Fibroblast of peridontal ligament (primary cell): Measurements from ENCODE around the gene CTU1.

Experiments used
- DNase-seq: peaks from one replicate; pipeline ENCODE4 v3.0.0-alpha.2; 2010; ENCODE audit errors: extremely low read depth

Gene CTU1

GRCh38 chr19:51131780-51132680, 23.8 kb upstream of the CTU1 start:
- peak; percentile 1 for DNase-seq

- no peak for DNase-seq
These were observed 21.5 kb upstream of the CTU1 start for GRCh38 chr19:51129716-51130115.

DNA sequence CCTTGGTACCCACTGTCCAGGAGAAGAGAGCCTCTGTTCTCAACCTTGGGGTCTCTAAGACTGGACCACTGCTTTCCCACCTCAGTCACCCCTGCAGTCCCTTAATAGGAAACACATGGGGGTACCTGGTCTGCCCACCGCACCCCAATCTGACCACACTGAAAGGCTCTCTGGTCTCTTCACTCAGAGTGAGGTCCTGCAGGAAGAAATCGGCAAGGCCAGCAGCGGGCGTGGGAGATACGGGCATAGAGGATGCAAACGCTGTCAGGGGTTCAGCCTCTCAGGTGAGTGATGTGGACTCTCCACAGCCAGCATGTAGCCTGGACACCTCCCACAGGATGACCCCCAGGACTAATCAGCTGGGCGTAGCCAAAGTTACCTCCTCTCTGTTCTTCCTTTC, 20.0 kb upstream of the CTU1 start:
- DNase-seq: no peak

GRCh38 chr19:51127755-51128154, 19.5 kb upstream of the CTU1 start:
- no peak for DNase-seq

GRCh38 chr19:51127032-51127431, 18.8 kb upstream of the CTU1 start:
- no peak for DNase-seq

DNA sequence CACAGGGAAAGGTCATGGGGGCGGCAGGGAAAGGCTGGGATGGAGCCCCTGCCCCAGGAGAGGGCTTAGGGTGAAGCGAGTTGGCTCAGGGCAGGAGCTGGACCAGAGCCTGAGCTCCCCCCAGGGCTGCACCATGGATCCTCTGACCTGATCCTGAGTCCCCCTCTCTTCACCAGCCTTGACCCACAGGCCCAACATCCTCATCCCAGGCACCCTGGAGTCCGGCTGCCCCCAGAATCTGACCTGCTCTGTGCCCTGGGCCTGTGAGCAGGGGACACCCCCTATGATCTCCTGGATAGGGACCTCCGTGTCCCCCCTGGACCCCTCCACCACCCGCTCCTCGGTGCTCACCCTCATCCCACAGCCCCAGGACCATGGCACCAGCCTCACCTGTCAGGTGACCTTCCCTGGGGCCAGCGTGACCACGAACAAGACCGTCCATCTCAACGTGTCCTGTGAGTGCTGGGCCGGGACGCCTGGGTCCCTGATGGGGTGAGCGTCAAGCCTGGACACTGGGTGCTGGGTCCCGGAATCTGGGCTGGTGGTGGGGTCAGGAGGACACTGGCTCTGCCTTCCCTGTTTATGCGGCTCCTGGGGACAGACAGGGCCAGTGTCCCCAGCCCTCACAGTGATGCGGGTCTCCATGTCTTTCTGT, 17.3 kb upstream of the CTU1 start:
- no peak for DNase-seq

GRCh38 chr19:51124729-51125128, 16.5 kb upstream of the CTU1 start, which contains the start of gene SIGLEC9:
TSS of gene SIGLEC9 (plus strand) at chr19:51124906. CDS start at chr19:51124975, 69 bp downstream.
- no peak for DNase-seq

DNA sequence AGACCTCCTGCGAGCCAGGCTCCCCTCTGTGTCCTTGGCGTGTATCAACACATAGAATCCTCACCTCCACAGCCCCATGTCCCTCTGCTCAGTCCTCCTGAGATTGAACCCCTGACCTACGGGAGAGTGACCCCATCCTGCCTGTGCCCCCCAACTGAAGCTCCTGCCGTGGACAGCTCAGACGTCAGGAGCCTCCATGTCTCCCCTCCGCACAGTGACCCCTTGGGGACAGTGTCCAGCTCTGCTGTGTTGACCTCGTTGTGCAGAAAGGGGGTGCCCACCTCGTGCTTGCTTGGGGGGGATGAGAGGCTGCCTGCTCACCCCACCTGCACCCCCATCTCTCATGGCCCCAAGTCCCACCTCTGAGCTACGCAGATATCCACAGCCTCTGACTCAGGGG, 16.0 kb upstream of the CTU1 start:
- no peak for DNase-seq

DNA sequence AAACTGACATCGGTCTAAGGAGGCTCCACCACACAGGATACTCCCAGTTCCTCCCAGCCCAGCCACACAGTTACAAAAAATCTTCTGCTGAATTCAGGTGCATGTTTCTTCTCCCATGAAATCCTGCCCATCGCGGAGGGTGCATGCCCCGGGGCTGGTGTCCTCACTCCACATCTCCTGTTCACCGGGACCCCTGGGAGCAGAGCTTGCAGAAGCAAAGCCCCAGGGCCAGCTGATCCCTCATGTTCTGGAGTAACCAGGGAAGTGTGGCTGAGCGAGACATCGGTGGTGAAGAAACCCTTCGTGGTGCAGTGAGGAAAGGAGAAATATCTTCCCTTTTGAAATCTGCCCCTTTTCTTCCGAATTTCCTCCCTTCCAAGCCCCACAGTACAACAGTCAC, 15.6 kb upstream of the CTU1 start:
- no peak for DNase-seq

GRCh38 chr19:51123381-51123800, 15.2 kb upstream of the CTU1 start:
- no peak for DNase-seq

GRCh38 chr19:51122112-51122981, 14.1 kb upstream of the CTU1 start:
- DNase-seq: no peak

DNA sequence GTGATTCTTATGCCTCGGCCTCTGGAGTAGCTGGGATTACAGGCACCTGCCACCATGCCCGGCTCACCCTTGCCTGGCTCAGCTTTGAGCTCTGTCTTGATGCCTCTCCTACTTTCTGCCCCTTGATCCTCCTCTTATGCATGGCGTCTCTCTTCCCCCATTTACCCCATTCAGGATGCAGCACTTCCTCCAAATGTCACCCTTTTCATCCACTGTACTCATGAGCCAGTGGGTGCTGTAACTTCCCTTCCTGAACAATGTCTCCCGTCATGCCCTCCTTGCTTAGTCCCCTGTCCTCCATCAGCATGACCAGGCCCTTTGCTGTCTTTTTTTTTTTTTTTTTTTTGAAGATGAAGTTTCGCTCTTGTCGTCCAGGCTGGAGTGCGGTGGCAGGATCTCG, 13.0 kb upstream of the CTU1 start:
- no peak for DNase-seq

- no peak for DNase-seq
These were observed 12.0 kb upstream of the CTU1 start for GRCh38 chr19:51120160-51120559.

DNA sequence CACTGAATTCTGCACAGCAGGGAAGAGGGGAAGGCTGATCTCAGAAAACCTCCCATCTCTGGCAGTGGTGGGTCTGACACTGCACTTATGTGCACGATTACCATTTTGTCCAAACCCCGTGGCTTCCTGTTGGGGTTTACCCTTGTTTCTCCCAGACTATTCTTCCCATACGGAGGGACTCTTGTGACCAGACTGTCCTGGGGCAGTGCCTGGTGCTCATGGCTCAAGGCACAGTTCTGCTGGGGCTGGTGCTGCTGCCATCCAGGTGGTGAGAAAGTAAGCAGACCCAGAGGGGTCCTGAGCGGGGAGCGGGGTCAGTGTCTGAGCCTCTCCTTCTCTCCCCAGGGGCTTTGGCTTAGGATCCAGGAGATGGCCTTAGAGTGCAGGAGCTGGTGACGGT, 11.4 kb upstream of the CTU1 start:
- no peak for DNase-seq

DNA sequence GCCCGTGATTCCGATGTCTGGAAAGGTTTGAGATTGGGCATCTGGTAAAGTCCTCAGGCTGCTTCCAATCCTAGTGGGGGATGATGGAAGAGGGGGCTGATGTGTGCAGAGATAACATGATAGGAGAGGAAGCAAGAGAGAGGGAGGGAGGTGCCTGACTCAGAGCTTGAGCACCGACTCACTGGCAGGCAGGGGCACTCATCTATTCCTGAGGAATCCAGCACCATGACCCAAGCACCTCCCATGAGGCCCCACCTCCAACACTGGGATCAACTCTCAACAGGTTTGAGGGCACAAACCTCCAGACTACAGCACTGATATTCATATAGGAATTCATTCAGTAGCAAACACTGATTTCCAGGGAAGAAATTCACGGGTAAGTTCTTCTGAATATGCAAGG, 10.9 kb upstream of the CTU1 start:
- DNase-seq: no peak

- DNase-seq: no peak
These were observed 8.6 kb upstream of the CTU1 start for GRCh38 chr19:51116736-51117286.

GRCh38 chr19:51114087-51114729, 6.0 kb upstream of the CTU1 start:
- no peak for DNase-seq

GRCh38 chr19:51111606-51112005, 3.4 kb upstream of the CTU1 start:
- DNase-seq: no peak

- DNase-seq: no peak
These were observed 2.4 kb upstream of the CTU1 start for GRCh38 chr19:51110666-51110971.

DNA sequence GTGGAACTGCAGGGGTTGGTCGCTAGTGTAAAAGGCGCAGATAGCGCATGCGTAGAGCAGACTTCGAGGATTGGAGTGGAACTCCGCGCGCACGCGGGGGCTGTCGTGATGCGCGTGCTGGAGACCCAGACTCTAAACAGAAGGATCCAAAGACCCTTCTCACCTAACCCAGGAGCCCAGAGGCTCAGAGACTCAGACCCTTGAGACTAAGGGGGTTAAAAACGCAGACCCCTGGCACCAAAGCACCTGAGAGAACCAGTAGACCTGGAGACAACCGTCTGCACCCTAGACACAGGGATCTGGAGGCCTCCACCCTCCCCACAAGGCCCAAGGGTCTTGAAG, 567 bp upstream of the CTU1 start:
- no peak for DNase-seq

DNA sequence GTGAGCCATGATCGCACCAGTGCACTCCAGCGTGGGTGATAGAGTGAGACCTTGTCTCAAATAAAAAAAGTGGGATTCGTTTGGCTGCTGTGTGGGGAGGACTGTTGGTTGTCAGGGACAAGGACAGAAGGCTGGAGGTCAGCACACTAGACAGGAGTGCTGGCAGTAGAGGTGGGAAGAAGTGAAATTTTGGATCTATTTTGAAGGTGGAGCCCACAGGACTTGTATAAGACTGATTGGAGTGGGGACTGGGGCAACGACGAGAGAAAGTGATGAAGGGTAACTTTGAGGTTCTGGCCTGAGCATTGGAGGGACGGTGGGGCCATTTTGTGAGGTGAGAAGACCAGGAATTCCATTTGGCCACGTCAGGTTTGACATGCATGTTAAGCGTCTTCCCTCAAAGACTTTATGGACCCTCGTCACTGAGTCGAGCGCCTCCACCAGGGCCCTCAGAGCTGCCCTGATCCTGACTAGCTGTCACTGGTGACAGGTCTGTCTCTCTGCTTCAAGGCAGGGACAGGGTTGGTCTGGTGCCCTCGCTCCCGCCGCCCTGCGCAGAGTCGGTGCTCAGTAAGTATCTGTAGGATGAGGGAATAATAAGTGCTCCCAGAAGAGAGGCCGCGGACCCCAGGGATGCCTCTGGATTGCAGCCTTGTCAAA, 673 bp downstream of the CTU1 start:
- peak; percentile 23 for DNase-seq
